Measurements from ENCODE around the gene NOS1.
"Not testable (repeated sequence)": the region's sequence is repeated elsewhere in the genome, so short reads cannot be mapped to it uniquely, and the experiment has no call there.

NOS1 gene

GRCh38 chr12:117190210-117190781, 171.1 kb downstream of the NOS1 start, which contains the start of gene FBXO21:
Gene FBXO21, minus strand, starts transcription at chr12:117190470. Its CDS starts 14 bp downstream, at chr12:117190456.
- CTCF ChIA-PET = no interaction called here
- TF ChIP-seq, protein P1, sequence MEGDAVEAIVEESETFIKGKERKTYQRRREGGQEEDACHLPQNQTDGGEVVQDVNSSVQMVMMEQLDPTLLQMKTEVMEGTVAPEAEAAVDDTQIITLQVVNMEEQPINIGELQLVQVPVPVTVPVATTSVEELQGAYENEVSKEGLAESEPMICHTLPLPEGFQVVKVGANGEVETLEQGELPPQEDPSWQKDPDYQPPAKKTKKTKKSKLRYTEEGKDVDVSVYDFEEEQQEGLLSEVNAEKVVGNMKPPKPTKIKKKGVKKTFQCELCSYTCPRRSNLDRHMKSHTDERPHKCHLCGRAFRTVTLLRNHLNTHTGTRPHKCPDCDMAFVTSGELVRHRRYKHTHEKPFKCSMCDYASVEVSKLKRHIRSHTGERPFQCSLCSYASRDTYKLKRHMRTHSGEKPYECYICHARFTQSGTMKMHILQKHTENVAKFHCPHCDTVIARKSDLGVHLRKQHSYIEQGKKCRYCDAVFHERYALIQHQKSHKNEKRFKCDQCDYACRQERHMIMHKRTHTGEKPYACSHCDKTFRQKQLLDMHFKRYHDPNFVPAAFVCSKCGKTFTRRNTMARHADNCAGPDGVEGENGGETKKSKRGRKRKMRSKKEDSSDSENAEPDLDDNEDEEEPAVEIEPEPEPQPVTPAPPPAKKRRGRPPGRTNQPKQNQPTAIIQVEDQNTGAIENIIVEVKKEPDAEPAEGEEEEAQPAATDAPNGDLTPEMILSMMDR (IDR thresholded peaks at IDR 0.05; ENCODE audit: insufficient read depth, low read length, missing control alignments) = no peak
- POLR2A ChIA-PET = no interaction called here
- peak within 1 kb of the TSS; percentile 95 for H3K4me3 ChIP-seq (ENCODE audit: low read depth, low read length)
- DNase-seq (ENCODE audit: low read depth, low spot score) = peak; percentile 7

- ChIA-PET POLR2A (no interaction called here), CTCF (interaction anchor here (0.9 kb wide), 1 partner anchor 164 kb away, joined by 4 read pairs; no protein-coding TSS in a partner anchor)
Measured at GRCh38 chr12:117189725-117190209, 171.7 kb downstream of the NOS1 start.

DNA sequence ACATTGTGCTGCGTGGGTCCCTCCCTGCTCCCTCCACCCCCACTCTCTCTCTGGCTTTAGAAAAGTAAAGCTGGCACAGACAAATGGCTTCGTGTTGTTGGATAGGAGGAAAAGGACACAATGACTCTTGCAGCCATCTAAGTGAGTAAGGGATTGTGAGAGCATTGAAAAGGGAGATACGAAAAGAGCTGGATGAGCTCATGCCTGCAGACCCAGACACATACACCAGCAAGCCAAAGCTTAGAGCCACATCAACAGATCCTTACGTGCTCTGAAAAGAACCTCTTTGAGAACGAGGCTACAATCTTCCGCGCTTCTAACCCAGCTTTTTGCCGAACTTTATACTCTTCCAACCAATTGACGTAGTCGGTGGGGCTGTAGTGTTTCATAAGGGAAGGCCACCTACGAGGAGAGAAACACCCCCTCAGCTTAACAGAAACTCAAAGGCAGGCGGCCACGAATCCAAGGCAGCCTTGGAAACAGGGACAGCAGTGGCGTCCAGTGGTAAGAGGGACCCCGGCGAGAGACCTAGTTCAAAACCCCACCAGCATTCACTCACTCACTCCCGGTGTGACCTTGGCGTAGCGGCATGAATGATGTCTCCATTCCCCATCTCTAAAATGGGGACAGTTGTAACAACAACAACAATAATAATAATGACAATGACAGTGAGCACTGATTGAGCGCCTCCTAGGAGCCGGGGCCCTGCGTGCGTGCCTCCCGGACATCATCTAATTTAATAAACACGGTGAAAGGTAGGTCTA, 172.3 kb downstream of the NOS1 start:
- ChIA-PET POLR2A (no interaction called here), CTCF (interaction anchor here (0.7 to 1.0 kb wide), 4 partner anchors 24 to 668 kb away, joined by 3 to 5 read pairs (median 4); no protein-coding TSS in a partner anchor)
- TF ChIP-seq, protein P1 (IDR thresholded peaks at IDR 0.05; ENCODE audit: insufficient read depth, low read length, missing control alignments) = no peak
- peak; percentile 10 for DNase-seq (ENCODE audit: low read depth, low spot score)
- H3K4me3 ChIP-seq (ENCODE audit: low read depth, low read length) = peak overlapping the region; percentile 95

More at GRCh38 chr12:117189725-117190209, 171.7 kb downstream of the NOS1 start:
- no peak for DNase-seq (ENCODE audit: low read depth, low spot score)
- TF ChIP-seq, protein P1 (IDR thresholded peaks at IDR 0.05; ENCODE audit: insufficient read depth, low read length, missing control alignments) = no peak
- peak overlapping the region; percentile 95 for H3K4me3 ChIP-seq (ENCODE audit: low read depth, low read length)

GRCh38 chr12:117188121-117188665, 173.2 kb downstream of the NOS1 start:
- no peak for DNase-seq (ENCODE audit: low read depth, low spot score)
- no peak overlapping the region for H3K4me3 ChIP-seq (ENCODE audit: low read depth, low read length)
- TF ChIP-seq, protein P1 (IDR thresholded peaks at IDR 0.05; ENCODE audit: insufficient read depth, low read length, missing control alignments) = no peak
- ChIA-PET POLR2A (no interaction called here), CTCF (interaction anchor here (0.7 to 1.0 kb wide), 2 partner anchors 25 to 662 kb away, joined by 3 read pairs; no protein-coding TSS in a partner anchor)

GRCh38 chr12:117187421-117187820, 174.0 kb downstream of the NOS1 start:
- no peak overlapping the region for H3K4me3 ChIP-seq (ENCODE audit: low read depth, low read length)
- TF ChIP-seq, protein P1 (IDR thresholded peaks at IDR 0.05; ENCODE audit: insufficient read depth, low read length, missing control alignments) = no peak
- POLR2A ChIA-PET = no interaction called here
- CTCF ChIA-PET = interaction anchor here (0.6 to 1.4 kb wide), 2 partner anchors 23 to 404 kb away, joined by 3 read pairs; no protein-coding TSS in a partner anchor
- DNase-seq (ENCODE audit: low read depth, low spot score) = no peak

GRCh38 chr12:117182866-117183265, 178.6 kb downstream of the NOS1 start:
- CTCF ChIA-PET = no interaction called here
- POLR2A ChIA-PET = no interaction called here
- TF ChIP-seq, protein P1 (IDR thresholded peaks at IDR 0.05; ENCODE audit: insufficient read depth, low read length, missing control alignments) = no peak
- no peak for DNase-seq (ENCODE audit: low read depth, low spot score)
- no peak overlapping the region for H3K4me3 ChIP-seq (ENCODE audit: low read depth, low read length)

GRCh38 chr12:117181468-117181843, 180.0 kb downstream of the NOS1 start:
- CTCF ChIA-PET; H3K4me3 ChIP-seq (ENCODE audit: low read depth, low read length); DNase-seq (ENCODE audit: low read depth, low spot score); POLR2A ChIA-PET: not testable (repeated sequence)

Measured in AG04449 (cell line).